BLaER1 treated with 17β-estradiol and CSF1 and Interleukin-3, amounts not matched to agents 10 nM and 100 nM (cell line): ENCODE results near the gene C20orf173.
"Not testable (repeated sequence)": the region's sequence is repeated elsewhere in the genome, so short reads cannot be mapped to it uniquely, and the experiment has no call there.

Experiments
- H3K27ac ChIP-seq, 11 experiments: shearing (Covaris generic); formaldehyde crosslinking; 2 replicates each; pipeline ENCODE4 v1.8.1; 2022
- H3K27me3 ChIP-seq, 11 experiments: shearing (Covaris generic); formaldehyde crosslinking; 2 replicates each; pipeline ENCODE4 v1.8.1; 2022
- H3K36me3 ChIP-seq, 11 experiments: shearing (Covaris generic); formaldehyde crosslinking; 2 replicates each; pipeline ENCODE4 v1.8.1; 2022
- H3K4me1 ChIP-seq, 10 experiments: shearing (Covaris generic); formaldehyde crosslinking; 2 replicates each; pipeline ENCODE4 v1.8.1; 2022
- H3K4me2 ChIP-seq, 11 experiments: shearing (Covaris generic); formaldehyde crosslinking; 2 replicates each; pipeline ENCODE4 v1.8.1; 2022
- H3K4me3 ChIP-seq, 10 experiments: shearing (Covaris generic); formaldehyde crosslinking; 2 replicates each; pipeline ENCODE4 v1.8.1; 2022
- H3K9ac ChIP-seq, 11 experiments: shearing (Covaris generic); formaldehyde crosslinking; 2 replicates each; pipeline ENCODE4 v1.8.1; 2022
- H3K9me3 ChIP-seq, 11 experiments: shearing (Covaris generic); formaldehyde crosslinking; replicated peaks in 1 of 11; 2 replicates each; pipeline ENCODE4 v1.8.1; 2022
- H4K20me1 ChIP-seq, 11 experiments: shearing (Covaris generic); formaldehyde crosslinking; 2 replicates each; pipeline ENCODE4 v1.8.1; 2022
- Cebpa-rat ChIP-seq, 11 experiments: shearing (Covaris generic); IDR thresholded peaks; 2 replicates each; pipeline ENCODE4 v1.8.1; 2022

Gene C20orf173

DNA sequence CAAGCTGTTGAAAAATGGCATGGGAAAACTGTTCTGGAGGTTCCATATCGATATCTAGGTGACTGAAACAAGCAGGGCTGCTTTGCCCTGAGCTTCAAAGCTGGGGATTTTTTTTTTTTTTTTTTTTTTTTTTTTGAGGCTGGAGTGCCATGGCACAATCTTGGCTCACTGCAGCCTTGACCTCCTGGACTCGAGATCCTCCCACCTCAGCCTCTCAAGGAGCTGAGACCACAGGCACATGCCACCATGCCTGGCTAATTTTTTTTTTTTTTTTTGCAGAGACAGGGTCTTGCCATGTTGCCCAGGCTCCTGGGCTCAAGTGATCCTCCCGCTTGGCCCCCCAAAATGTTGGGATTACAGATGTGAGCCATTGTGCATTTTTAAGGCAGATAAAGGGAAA, 23.5 kb upstream of the C20orf173 start:
- Histone ChIP-seq H3K4me3 (no peak overlapping the region), H3K36me3 (peaks cover 96 to 100% (median 100%) of the 10 kb centered on the region in 11 experiments), H3K4me2 (no peak overlapping the region), H3K4me1 (no peaks in the 10 kb centered on the region), H3K9me3 (no peaks in the 10 kb centered on the region), H3K27ac (no peak overlapping the region), H3K9ac (no peak overlapping the region), H3K27me3 (no peaks in the 10 kb centered on the region), H4K20me1 (peaks cover 0 to 34% (median 0%) of the 10 kb centered on the region in 11 experiments; a peak in 6 of 22 replicates)
- TF ChIP-seq Cebpa-rat (IDR thresholded peaks at IDR 0.05), result no peak

DNA sequence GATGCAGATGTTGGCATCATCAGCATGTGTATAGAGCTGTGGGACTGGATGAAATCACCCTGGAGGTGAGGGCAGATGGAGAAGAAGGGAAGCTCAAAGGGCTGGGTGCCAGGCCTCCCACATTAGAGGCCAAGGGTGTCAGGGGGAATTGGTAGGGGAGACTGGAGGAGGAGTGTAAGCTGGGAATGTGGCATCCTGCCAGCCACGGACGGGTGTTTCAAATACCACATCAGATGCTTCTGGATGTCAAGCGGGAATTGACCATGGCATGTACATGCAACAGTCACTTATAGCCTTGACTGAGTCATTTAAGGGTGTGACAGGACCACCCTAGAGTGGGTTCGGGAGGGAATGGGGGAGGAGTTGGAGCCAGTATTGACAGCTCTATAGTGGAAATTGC, 22.1 kb upstream of the C20orf173 start:
- no peak overlapping the region for H3K4me3 ChIP-seq
- no peaks in the 10 kb centered on the region for H3K27me3 ChIP-seq
- H3K27ac ChIP-seq, result no peak overlapping the region
- H3K4me2 ChIP-seq, result no peak overlapping the region
- no peak for TF ChIP-seq Cebpa-rat (IDR thresholded peaks at IDR 0.05)
- H4K20me1 ChIP-seq, result peaks cover 0 to 20% (median 0%) of the 10 kb centered on the region in 11 experiments; a peak in 4 of 22 replicates
- H3K9ac ChIP-seq, result no peak overlapping the region
- no peaks in the 10 kb centered on the region for H3K9me3 ChIP-seq
- peaks cover 96 to 100% (median 100%) of the 10 kb centered on the region in 11 experiments for H3K36me3 ChIP-seq
- no peaks in the 10 kb centered on the region for H3K4me1 ChIP-seq

DNA sequence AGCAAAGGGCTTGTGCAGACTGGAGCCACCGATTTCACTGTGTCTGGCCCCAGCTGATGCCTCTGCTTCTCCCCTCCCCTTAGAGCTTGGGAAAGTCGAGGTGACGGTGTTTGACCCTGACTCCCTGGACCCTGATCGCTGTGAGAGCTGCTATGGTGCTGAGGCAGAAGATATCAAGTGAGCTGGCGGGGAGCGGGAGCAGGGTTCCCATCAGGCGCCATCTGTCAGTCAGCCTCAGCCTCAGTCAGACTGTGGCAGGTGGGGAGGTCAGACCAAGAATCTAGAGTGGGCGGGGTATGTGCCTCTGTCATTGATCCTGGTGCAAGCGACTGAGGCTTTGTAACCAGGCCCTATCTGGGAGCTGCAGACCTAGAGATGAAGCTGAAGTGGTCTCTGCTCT, 17.9 kb upstream of the C20orf173 start:
- Histone ChIP-seq H4K20me1 (peaks cover 0 to 4% (median 0%) of the 10 kb centered on the region in 11 experiments; a peak in 4 of 22 replicates), H3K4me3 (no peak overlapping the region), H3K27me3 (no peaks in the 10 kb centered on the region), H3K9me3 (no peaks in the 10 kb centered on the region), H3K27ac (no peak overlapping the region), H3K36me3 (peaks cover 68 to 95% (median 77%) of the 10 kb centered on the region in 11 experiments), H3K4me2 (no peak overlapping the region), H3K9ac (no peak overlapping the region), H3K4me1 (peaks cover 17 to 29% (median 26%) of the 10 kb centered on the region in 10 experiments)
- no peak for TF ChIP-seq Cebpa-rat (IDR thresholded peaks at IDR 0.05)

DNA sequence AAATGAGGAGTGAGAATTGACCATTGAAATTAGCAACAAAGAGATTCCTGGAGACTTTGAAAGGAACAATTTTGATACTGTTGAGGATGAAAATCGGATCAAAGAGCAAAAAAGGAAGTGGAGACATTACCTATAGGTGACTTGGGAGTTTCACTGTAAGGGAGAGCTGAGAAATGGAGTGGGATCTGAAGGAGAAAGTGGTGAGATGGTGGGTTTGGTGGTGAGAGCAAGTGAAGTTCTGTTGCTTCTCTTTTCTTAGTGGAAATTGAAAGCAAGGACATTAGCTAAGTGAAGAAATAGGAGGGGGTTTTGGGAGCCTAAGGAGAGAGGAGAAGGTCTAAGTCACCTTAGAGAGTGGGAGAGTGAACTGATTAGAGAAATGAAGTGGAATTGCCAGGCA, 16.7 kb upstream of the C20orf173 start:
- no peak overlapping the region for H3K4me2 ChIP-seq
- no peak overlapping the region for H3K27ac ChIP-seq
- H3K9ac ChIP-seq, result no peak overlapping the region
- no peaks in the 10 kb centered on the region for H3K27me3 ChIP-seq
- no peak overlapping the region for H3K4me3 ChIP-seq
- peaks cover 56 to 83% (median 65%) of the 10 kb centered on the region in 11 experiments for H3K36me3 ChIP-seq
- no peaks in the 10 kb centered on the region; a peak in 3 of 22 replicates for H4K20me1 ChIP-seq
- no peak for TF ChIP-seq Cebpa-rat (IDR thresholded peaks at IDR 0.05)
- no peaks in the 10 kb centered on the region for H3K9me3 ChIP-seq
- peaks cover 18 to 38% (median 34%) of the 10 kb centered on the region in 10 experiments for H3K4me1 ChIP-seq

DNA sequence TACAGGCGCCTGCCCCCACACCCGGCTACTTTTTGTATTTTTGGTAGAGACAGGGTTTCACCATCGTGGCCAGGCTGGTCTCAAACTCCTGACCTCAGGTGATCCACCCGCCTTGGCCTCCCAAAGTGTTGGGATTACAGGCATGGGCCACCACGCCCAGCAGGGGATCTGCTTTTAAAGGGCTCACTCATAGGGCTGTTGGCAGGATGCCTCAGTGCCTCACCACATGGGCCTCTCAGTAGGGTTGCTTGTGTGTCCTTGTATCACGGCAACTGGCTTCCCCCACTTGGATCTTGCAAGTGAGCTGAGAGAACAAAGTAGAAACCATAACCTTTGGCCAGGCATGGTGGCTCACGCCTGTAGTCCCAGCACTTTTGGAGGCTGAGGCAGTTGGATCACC, 15.5 kb upstream of the C20orf173 start:
- not testable (repeated sequence) for H3K9ac ChIP-seq, H3K27me3 ChIP-seq, H3K9me3 ChIP-seq, H4K20me1 ChIP-seq, H3K4me3 ChIP-seq
- peak overlapping the region in 1 of 11 experiments; percentile 56; a peak in 1 of 22 replicates for H3K27ac ChIP-seq
- peaks cover 18 to 38% (median 34%) of the 10 kb centered on the region in 10 experiments for H3K4me1 ChIP-seq
- peaks cover 44 to 72% (median 53%) of the 10 kb centered on the region in 11 experiments for H3K36me3 ChIP-seq
- peak overlapping the region in 9 of 11 experiments; percentile 65 to 92 (median 86); a peak in 17 of 22 replicates for H3K4me2 ChIP-seq

DNA sequence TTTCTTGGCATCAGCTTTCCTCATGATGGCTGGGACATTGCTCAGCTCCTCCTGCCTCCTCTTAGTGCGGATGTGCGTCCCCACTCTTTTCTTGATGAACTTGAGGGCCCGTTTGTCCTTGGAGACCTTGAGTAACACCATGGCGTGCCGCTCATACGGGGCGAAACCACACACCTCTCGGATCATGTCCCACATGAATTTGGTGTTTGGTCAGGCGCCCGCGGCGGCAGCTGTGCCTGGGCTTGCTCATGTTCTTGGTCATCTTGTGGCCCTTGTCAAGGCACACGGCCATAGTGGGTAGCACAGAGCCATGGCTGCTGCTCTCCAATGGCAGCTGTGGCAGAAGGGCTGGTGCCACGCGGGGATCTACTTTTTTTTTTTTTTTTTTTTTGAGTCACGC, 15.0 kb upstream of the C20orf173 start:
- no peaks in the 10 kb centered on the region for H3K27me3 ChIP-seq
- H3K36me3 ChIP-seq, result peaks cover 39 to 66% (median 48%) of the 10 kb centered on the region in 11 experiments
- H3K4me1 ChIP-seq, result peaks cover 18 to 38% (median 34%) of the 10 kb centered on the region in 10 experiments
- H3K4me2 ChIP-seq, result peak overlapping the region; percentile 18 to 92 (median 86); a peak in 21 of 22 replicates
- H3K4me3 ChIP-seq, result no peak overlapping the region
- no peaks in the 10 kb centered on the region for H3K9me3 ChIP-seq
- no peak for TF ChIP-seq Cebpa-rat (IDR thresholded peaks at IDR 0.05)
- H3K27ac ChIP-seq, result peak overlapping the region in 4 of 11 experiments; percentile 6 to 56 (median 29); a peak in 5 of 22 replicates
- no peaks in the 10 kb centered on the region; a peak in 1 of 22 replicates for H4K20me1 ChIP-seq
- no peak overlapping the region; a peak in 2 of 22 replicates for H3K9ac ChIP-seq

DNA sequence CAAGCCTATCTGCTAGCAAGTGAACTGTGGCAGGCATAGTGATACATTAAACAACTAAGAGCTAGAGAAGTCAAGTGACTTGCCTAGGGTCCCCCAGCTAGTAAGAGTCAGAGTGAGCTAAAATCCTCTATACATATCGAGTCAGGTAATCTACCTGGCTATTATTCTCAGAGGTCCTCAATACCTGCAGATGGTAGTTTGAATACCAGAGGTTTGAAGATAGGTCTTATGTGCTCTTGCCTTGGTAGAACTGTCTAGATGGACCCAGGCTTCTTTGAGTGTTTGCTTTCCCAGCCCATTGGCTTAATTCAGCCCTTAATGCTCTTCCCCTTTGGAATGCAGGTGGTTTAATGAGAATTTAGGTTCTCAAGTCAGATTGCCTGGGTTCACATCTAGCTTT, 13.5 kb upstream of the C20orf173 start:
- Histone ChIP-seq H4K20me1 (no peaks in the 10 kb centered on the region; a peak in 1 of 22 replicates), H3K4me1 (peaks cover 18 to 38% (median 34%) of the 10 kb centered on the region in 10 experiments), H3K9ac (0 out of 22 replicates have a peak overlapping the region, but pooled peaks of 1 of the 11 experiments have one; percentile 83), H3K36me3 (peaks cover 24 to 52% (median 34%) of the 10 kb centered on the region in 11 experiments), H3K27me3 (no peaks in the 10 kb centered on the region), H3K4me2 (peak overlapping the region; percentile 83 to 96 (median 86)), H3K4me3 (peak overlapping the region; percentile 67 to 88 (median 76); a peak in 13 of 20 replicates), H3K9me3 (no peaks in the 10 kb centered on the region), H3K27ac (peak overlapping the region in 1 of 11 experiments; percentile 84; a peak in 1 of 22 replicates)
- TF ChIP-seq Cebpa-rat (IDR thresholded peaks at IDR 0.05), result no peak

DNA sequence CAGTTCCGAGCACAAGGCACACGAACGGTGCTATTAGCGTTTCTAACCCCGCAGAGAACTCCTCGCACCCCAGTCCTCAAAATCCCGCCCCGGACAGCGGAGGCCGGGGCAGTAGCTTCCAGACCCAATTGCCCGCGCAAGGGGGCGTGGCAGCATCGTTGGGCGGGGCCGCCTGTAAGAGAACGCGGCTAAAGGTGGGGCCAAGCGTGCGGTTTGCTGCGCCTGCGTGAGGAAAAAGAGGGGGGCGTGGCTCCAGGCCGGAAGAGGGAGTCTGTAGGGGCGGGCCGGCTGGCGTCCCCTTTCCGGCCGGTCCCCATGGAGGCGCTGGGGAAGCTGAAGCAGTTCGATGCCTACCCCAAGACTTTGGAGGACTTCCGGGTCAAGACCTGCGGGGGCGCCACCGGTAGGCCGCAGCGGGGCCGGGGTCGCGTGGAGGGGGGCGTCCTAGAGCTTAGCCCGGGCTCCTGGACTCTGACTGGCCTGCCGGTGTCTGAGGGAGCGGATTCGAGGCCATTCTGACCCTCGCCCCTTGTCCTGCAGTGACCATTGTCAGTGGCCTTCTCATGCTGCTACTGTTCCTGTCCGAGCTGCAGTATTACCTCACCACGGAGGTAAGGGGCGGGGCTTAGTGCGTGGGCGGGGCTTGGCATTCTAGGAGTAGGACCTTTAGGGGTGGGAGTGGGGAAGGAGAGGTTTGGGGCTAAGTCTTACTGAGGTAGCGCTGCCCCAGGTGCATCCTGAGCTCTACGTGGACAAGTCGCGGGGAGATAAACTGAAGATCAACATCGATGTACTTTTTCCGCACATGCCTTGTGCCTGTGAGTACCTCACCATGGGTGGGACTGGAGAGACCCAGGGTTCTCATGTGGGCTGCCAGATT, 12.6 kb upstream of the C20orf173 start, which contains the start of gene ERGIC3:
ERGIC3 (plus strand) TSS at position 296 of the 880 bp plus-strand sequence; CDS start at position 316, 20 bp downstream.
- Histone ChIP-seq H3K4me3 (peak within 1 kb of the TSS; percentile 67 to 88 (median 76)), H3K36me3 (peaks cover 15 to 42% (median 24%) of the 10 kb centered on the region in 11 experiments), H4K20me1 (no peaks in the 10 kb centered on the region), H3K9me3 (peaks cover 0 to 3% (median 0%) of the 10 kb centered on the region in 11 experiments; a peak in 1 of 22 replicates), H3K27me3 (no peaks in the 10 kb centered on the region), H3K9ac (peak within 1 kb of the TSS; percentile 68 to 85 (median 81)), H3K4me2 (peak within 1 kb of the TSS; percentile 83 to 96 (median 86)), H3K4me1 (peaks cover 18 to 38% (median 34%) of the 10 kb centered on the region in 10 experiments), H3K27ac (peak within 1 kb of the TSS; percentile 55 to 87 (median 84); a peak in 21 of 22 replicates)
- TF ChIP-seq Cebpa-rat (IDR thresholded peaks at IDR 0.05), result no peak
